Liver (tissue), 9 donors: ENCODE data around the gene CDH13. TPM values are rescaled to one million over a fixed set of nuclear protein-coding genes. Genes with fewer than 3 reads are reported as not detected.

Experiments used
- DNase-seq: peaks from one replicate; pipeline ENCODE4 v3.0.0-alpha.2; 2017; ENCODE audit warnings: low spot score
- H3K27ac ChIP-seq, 2 donors: one replicate each; pipeline ENCODE4 v1.7.0; 2013; ENCODE audit warnings: inconsistent platforms in 2 of 2, low read length in 2 of 2, control low read depth in 1 of 2, low read depth in 1 of 2, mild to moderate bottlenecking in 1 of 2
- H3K27me3 ChIP-seq, 4 donors: one replicate each; pipeline versions ENCODE4 v1.6.1 to v1.7.0; 2013; ENCODE audit warnings: low read length in 3 of 4, inconsistent platforms in 1 of 4, mild to moderate bottlenecking in 1 of 4, moderate library complexity in 1 of 4; ENCODE audit not compliant: control insufficient read depth in 4 of 4, insufficient read depth in 4 of 4
- H3K36me3 ChIP-seq, 4 donors: one replicate each; pipeline versions ENCODE4 v1.6.1 to v1.7.0; 2013; ENCODE audit warnings: low read length in 3 of 4, mild to moderate bottlenecking in 3 of 4, low read depth in 1 of 4, moderate library complexity in 1 of 4; ENCODE audit not compliant: control insufficient read depth in 4 of 4, insufficient read depth in 3 of 4
- H3K4me1 ChIP-seq, 4 donors: one replicate each; pipeline versions ENCODE4 v1.6.1 to v1.7.0; 2013; ENCODE audit warnings: low read length in 3 of 4, mild to moderate bottlenecking in 3 of 4, moderate library complexity in 1 of 4; ENCODE audit not compliant: control insufficient read depth in 4 of 4, insufficient read depth in 4 of 4
- H3K4me3 ChIP-seq, 3 donors: one replicate each; pipeline versions ENCODE4 v1.6.1 to v1.7.0; 2013; ENCODE audit warnings: low read length in 3 of 3, control low read depth in 1 of 3, low read depth in 1 of 3, mild to moderate bottlenecking in 1 of 3
- H3K9ac ChIP-seq, 2 donors: one replicate each; pipeline ENCODE4 v1.7.0; 2013; ENCODE audit warnings: low read length in 2 of 2, mild to moderate bottlenecking in 2 of 2, moderate library complexity in 2 of 2, control low read depth in 1 of 2, low read depth in 1 of 2
- H3K9me3 ChIP-seq, 4 donors: one replicate each; pipeline versions ENCODE4 v1.6.1 to v1.7.0; 2013; ENCODE audit warnings: low read length in 3 of 4; ENCODE audit not compliant: control insufficient read depth in 4 of 4
- ATF3 ChIP-seq: IDR thresholded peaks from 2 replicates; pipeline ENCODE4 v1.6.1; 2016; ENCODE audit warnings: antibody characterized with exemption
- CTCF ChIP-seq: fragments of 150-350 bp; IDR thresholded peaks from 2 replicates; pipeline ENCODE4 v1.5.1; 2017; ENCODE audit warnings: improper control_type of control experiment, low read depth, low read length; ENCODE audit not compliant: missing input control
- EGR1 ChIP-seq, 2 donors: IDR thresholded peaks; 2 replicates each; pipeline ENCODE4 v1.6.1; 2016 to 2018; ENCODE audit warnings: antibody characterized with exemption in 2 of 2, low read depth in 2 of 2
- FOXA1 ChIP-seq: IDR thresholded peaks from 2 replicates; pipeline ENCODE4 v1.6.1; 2016; ENCODE audit warnings: antibody characterized with exemption
- FOXA2 ChIP-seq: IDR thresholded peaks from 2 replicates; pipeline ENCODE4 v1.6.1; 2016; ENCODE audit warnings: antibody characterized with exemption
- GABPA ChIP-seq, 2 donors: IDR thresholded peaks in 1 of 2; conservative IDR thresholded peaks in 1 of 2; 2 replicates each; pipeline ENCODE4 v1.6.1; 2016; ENCODE audit warnings: antibody characterized with exemption in 2 of 2, mild to moderate bottlenecking in 1 of 2, moderate library complexity in 1 of 2
- HNF4A ChIP-seq, 2 donors: conservative IDR thresholded peaks; 2 replicates each; pipeline ENCODE4 v1.6.1; 2016; ENCODE audit warnings: antibody characterized with exemption in 2 of 2, mild to moderate bottlenecking in 2 of 2
- HNF4G ChIP-seq: IDR thresholded peaks from 2 replicates; pipeline ENCODE4 v1.6.1; 2016; ENCODE audit warnings: antibody characterized with exemption
- JUND ChIP-seq, 2 donors: IDR thresholded peaks; 2 replicates each; pipeline ENCODE4 v1.6.1; 2016; ENCODE audit warnings: antibody characterized with exemption in 2 of 2
- MAX ChIP-seq: IDR thresholded peaks from 2 replicates; pipeline ENCODE4 v1.6.1; 2016; ENCODE audit warnings: antibody characterized with exemption
- NR2F2 ChIP-seq: IDR thresholded peaks from 2 replicates; pipeline ENCODE4 v1.6.1; 2016; ENCODE audit warnings: antibody characterized with exemption
- RAD21 ChIP-seq, 2 donors: IDR thresholded peaks; 2 replicates each; pipeline ENCODE4 v1.6.1; 2016; ENCODE audit warnings: antibody characterized with exemption in 2 of 2, mild to moderate bottlenecking in 2 of 2
- RXRA ChIP-seq, 2 donors: IDR thresholded peaks; 2 replicates each; pipeline ENCODE4 v1.6.1; 2017 to 2018; ENCODE audit warnings: antibody characterized with exemption in 2 of 2, mild to moderate bottlenecking in 1 of 2
- SP1 ChIP-seq: IDR thresholded peaks from 2 replicates; pipeline ENCODE4 v1.6.1; 2018; ENCODE audit warnings: antibody characterized with exemption, mild to moderate bottlenecking
- TAF1 ChIP-seq: conservative IDR thresholded peaks from 2 replicates; pipeline ENCODE4 v1.6.1; 2016; ENCODE audit warnings: antibody characterized with exemption, mild to moderate bottlenecking
- YY1 ChIP-seq: IDR thresholded peaks from 2 replicates; pipeline ENCODE4 v1.6.1; 2016; ENCODE audit warnings: antibody characterized with exemption, mild to moderate bottlenecking
- ZBTB33 ChIP-seq: IDR thresholded peaks from 2 replicates; pipeline ENCODE4 v1.6.1; 2016; ENCODE audit warnings: antibody characterized with exemption
- WGBS: extraction: QIAGEN DNeasy Blood & Tissue Kit; methylation state at CpG from one replicate; pipeline ENCODE4 v1.1.7; 2013; 5-methylcytosine and 5-hydroxymethylcytosine counted together
- polyA plus RNA-seq, 2 donors: library from polyadenylated mRNA; stranded (reverse) in 1 of 2; unstranded in 1 of 2; fragments of 200-250 nt in 1 of 2; fragments of >200 nt in 1 of 2; fragmentation: Nextera tagmentation in 1 of 2; extraction: Ambion mirVana in 1 of 2; gene quantifications; one replicate each; pipeline versions ENCODE4 v1.2.1 to v1.2.3, GENCODE V29; 2013 to 2015
- total RNA-seq, 2 donors: library from RNA; depleted of rRNA; stranded (reverse); fragments of >200 nt; gene quantifications; one replicate each; pipeline ENCODE4 v1.2.3, GENCODE V29; 2014
- donor health status: healthy.
- donor health status: healthy.
- donor health status: healthy.
- donor health status: healthy.
- donor health status: healthy.

Gene CDH13
- total and polyA plus RNA-seq, 4 donors: 0.21 to 1.5 (median 0.58) TPM

GRCh38 chr16:83113317-83113716, 486.5 kb downstream of the CDH13 start:
- no peaks in the 10 kb centered on the region for H3K4me1 ChIP-seq
- TF ChIP-seq GABPA (IDR thresholded peaks at IDR 0.05 in 1 of 2, conservative IDR thresholded peaks at IDR 0.05 in 1 of 2): no peak
- TF ChIP-seq MAX: no peak
- TF ChIP-seq RXRA (IDR thresholded peaks at IDR 0.05): no peak
- TF ChIP-seq JUND (IDR thresholded peaks at IDR 0.05): no peak
- TF ChIP-seq CTCF: peak; percentile 38
- no peak for TF ChIP-seq FOXA1
- no peak for TF ChIP-seq NR2F2
- TF ChIP-seq RAD21 (IDR thresholded peaks at IDR 0.05): peak; percentile 57 to 70
- TF ChIP-seq ZBTB33: no peak
- no peak for TF ChIP-seq TAF1
- no peak for TF ChIP-seq EGR1 (IDR thresholded peaks at IDR 0.05; ENCODE audit: low read depth in 2 of 2)
- no peak for TF ChIP-seq HNF4G
- TF ChIP-seq YY1: no peak
- no peak for TF ChIP-seq ATF3
- no peak for TF ChIP-seq FOXA2
- no peak for TF ChIP-seq SP1
- no peak for TF ChIP-seq HNF4A (conservative IDR thresholded peaks at IDR 0.05)
- H3K36me3 ChIP-seq: no peaks in the 10 kb centered on the region
- H3K4me3 ChIP-seq: no peak overlapping the region
- no peak overlapping the region for H3K9ac ChIP-seq
- H3K9me3 ChIP-seq: no peaks in the 10 kb centered on the region
- H3K27me3 ChIP-seq: peaks cover 0 to 5% (median 4%) of the 10 kb centered on the region in 4 donors
- H3K27ac ChIP-seq: no peak overlapping the region
- DNase-seq: no peak
- WGBS: 17% methylated on average over 7 of the region's 7 CpGs

- peaks cover 0 to 7% (median 5%) of the 10 kb centered on the region in 4 donors for H3K27me3 ChIP-seq
- 60% methylated on average over 6 of the region's 6 CpGs for WGBS
- H3K4me1 ChIP-seq: no peaks in the 10 kb centered on the region
Measured at GRCh38 chr16:83113811-83114210, 487.0 kb downstream of the CDH13 start.

More at GRCh38 chr16:83113811-83114210, 487.0 kb downstream of the CDH13 start:
- TF ChIP-seq HNF4G (no peak), NR2F2 (no peak), ZBTB33 (no peak), HNF4A (conservative IDR thresholded peaks at IDR 0.05) (no peak), ATF3 (no peak)
- Histone ChIP-seq H3K9ac (no peak overlapping the region), H3K9me3 (no peaks in the 10 kb centered on the region), H3K4me3 (no peak overlapping the region), H3K27ac (no peak overlapping the region), H3K36me3 (no peaks in the 10 kb centered on the region)
- DNase-seq: no peak
